SU-DHL-6 (cell line): ENCODE data around the gene PANK2.
"Not testable (repeated sequence)": the region's sequence is repeated elsewhere in the genome, so short reads cannot be mapped to it uniquely, and the experiment has no call there.

Experiments used
- H2AFZ ChIP-seq: fragments of 200-600 bp; sonication (generic); 2 replicates; pipeline ENCODE4 v1.6.1; 2014; ENCODE audit warnings: low read depth, mild to moderate bottlenecking, moderate library complexity, mixed read lengths, antibody characterized with exemption, low read length; ENCODE audit not compliant: severe bottlenecking
- H3F3A ChIP-seq: fragments of 200-600 bp; shearing (Covaris generic); 2 replicates; pipeline ENCODE4 v1.6.0; 2016; ENCODE audit warnings: antibody characterized with exemption, mild to moderate bottlenecking; ENCODE audit not compliant: insufficient read depth
- H3K27ac ChIP-seq: fragments of 200-600 bp; sonication (generic); 2 replicates; pipeline ENCODE4 v1.5.1; 2016; ENCODE audit warnings: low read depth, mild to moderate bottlenecking, low read length, moderate library complexity, mixed read lengths
- H3K27me3 ChIP-seq: fragments of 200-600 bp; sonication (generic), shearing (Covaris generic); 2 replicates; pipeline ENCODE4 v1.6.0; 2014; ENCODE audit warnings: mild to moderate bottlenecking, low read length
- H3K36me3 ChIP-seq: fragments of 200-600 bp; sonication (generic); 2 replicates; pipeline ENCODE4 v1.6.1; 2014; ENCODE audit warnings: mild to moderate bottlenecking, low read length, mixed read lengths
- H3K4me2 ChIP-seq: fragments of 300-600, 200-600 bp; shearing (Covaris generic), sonication (generic); 2 replicates; pipeline ENCODE4 v1.6.0; 2014; ENCODE audit warnings: low read length, low read depth, mild to moderate bottlenecking; ENCODE audit not compliant: poor library complexity, severe bottlenecking
- H3K4me3 ChIP-seq: fragments of 200-600 bp; sonication (generic); 2 replicates; pipeline ENCODE4 v1.5.1; 2014; ENCODE audit warnings: antibody characterized with exemption, low read length, mild to moderate bottlenecking, mixed read lengths; ENCODE audit not compliant: insufficient read depth, poor library complexity, severe bottlenecking
- H3K79me2 ChIP-seq: fragments of 200-600 bp; sonication (generic); 2 replicates; pipeline ENCODE4 v1.6.1; 2014; ENCODE audit warnings: mild to moderate bottlenecking, low read length, moderate library complexity; ENCODE audit not compliant: insufficient read depth
- H3K9ac ChIP-seq: fragments of 200-600 bp; sonication (generic); 2 replicates; pipeline ENCODE4 v1.7.0; 2014; ENCODE audit warnings: mild to moderate bottlenecking, low read length
- H3K9me2 ChIP-seq: fragments of 200-600 bp; sonication (generic); replicated peaks from 2 replicates; pipeline ENCODE4 v1.6.1; 2014; ENCODE audit warnings: low read length; ENCODE audit not compliant: insufficient read depth
- H3K9me3 ChIP-seq: fragments of 200-600 bp; sonication (generic); 2 replicates; pipeline ENCODE4 v1.6.1; 2014; ENCODE audit warnings: low read length, mixed read lengths; ENCODE audit not compliant: insufficient read depth
- H4K20me1 ChIP-seq: fragments of 200-600 bp; sonication (generic); 2 replicates; pipeline ENCODE4 v1.6.1; 2014; ENCODE audit warnings: low read depth, mild to moderate bottlenecking, antibody characterized with exemption, low read length, moderate library complexity, mixed read lengths
- EZH2phosphoT487 ChIP-seq: fragments of 200-600 bp; sonication (generic), shearing (Covaris generic); conservative IDR thresholded peaks from 2 replicates; pipeline ENCODE4 v1.6.1; 2018; ENCODE audit warnings: mild to moderate bottlenecking, antibody characterized with exemption, low read length, moderate library complexity, mixed read lengths
- TF ChIP-seq, protein P1 (sequence below): fragments of 200-600 bp; sonication (generic); IDR thresholded peaks from one replicate; pipeline ENCODE4 v1.5.1; 2017; ENCODE audit warnings: antibody characterized with exemption, mild to moderate bottlenecking, low read length, moderate library complexity; ENCODE audit not compliant: insufficient read depth, poor library complexity, severe bottlenecking

Gene PANK2

DNA sequence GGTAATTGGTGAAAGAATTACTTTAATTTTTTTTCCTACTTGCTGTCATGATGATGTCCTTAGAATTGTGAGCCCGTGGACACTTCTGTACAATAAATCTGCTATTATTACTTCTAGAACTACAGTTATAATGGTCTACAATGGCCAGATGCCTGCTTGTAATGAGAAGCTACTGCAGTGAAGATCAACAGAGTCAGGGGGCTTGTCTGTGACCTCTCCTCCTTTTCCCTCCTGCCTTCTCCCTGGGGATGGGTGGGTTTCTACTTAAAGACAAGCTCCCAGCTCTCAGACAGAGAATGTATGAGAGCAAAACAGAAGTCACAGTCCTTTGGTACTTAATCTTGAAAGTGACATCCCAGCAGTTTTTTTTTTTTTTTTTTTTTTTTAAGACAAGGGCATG is 13.2 kb upstream of the PANK2 start:
- peaks cover 4% of the 10 kb centered on the region; the same call in 1 of the 2 replicates for H3K36me3 ChIP-seq
- no peak for TF ChIP-seq EZH2phosphoT487
- TF ChIP-seq, protein P1, sequence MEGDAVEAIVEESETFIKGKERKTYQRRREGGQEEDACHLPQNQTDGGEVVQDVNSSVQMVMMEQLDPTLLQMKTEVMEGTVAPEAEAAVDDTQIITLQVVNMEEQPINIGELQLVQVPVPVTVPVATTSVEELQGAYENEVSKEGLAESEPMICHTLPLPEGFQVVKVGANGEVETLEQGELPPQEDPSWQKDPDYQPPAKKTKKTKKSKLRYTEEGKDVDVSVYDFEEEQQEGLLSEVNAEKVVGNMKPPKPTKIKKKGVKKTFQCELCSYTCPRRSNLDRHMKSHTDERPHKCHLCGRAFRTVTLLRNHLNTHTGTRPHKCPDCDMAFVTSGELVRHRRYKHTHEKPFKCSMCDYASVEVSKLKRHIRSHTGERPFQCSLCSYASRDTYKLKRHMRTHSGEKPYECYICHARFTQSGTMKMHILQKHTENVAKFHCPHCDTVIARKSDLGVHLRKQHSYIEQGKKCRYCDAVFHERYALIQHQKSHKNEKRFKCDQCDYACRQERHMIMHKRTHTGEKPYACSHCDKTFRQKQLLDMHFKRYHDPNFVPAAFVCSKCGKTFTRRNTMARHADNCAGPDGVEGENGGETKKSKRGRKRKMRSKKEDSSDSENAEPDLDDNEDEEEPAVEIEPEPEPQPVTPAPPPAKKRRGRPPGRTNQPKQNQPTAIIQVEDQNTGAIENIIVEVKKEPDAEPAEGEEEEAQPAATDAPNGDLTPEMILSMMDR = no peak
- H3K79me2 ChIP-seq = 0 out of 2 replicates have a peak, but pooled peaks cover 4% of the 10 kb centered on the region
- H3K9me3 ChIP-seq = no peaks in the 10 kb centered on the region
- no peaks in the 10 kb centered on the region for H4K20me1 ChIP-seq
- no peak overlapping the region for H2AFZ ChIP-seq
- H3F3A ChIP-seq = peaks cover 4% of the 10 kb centered on the region; the same call in 1 of the 2 replicates
- H3K9me2 ChIP-seq = no peaks in the 10 kb centered on the region
- H3K4me3 ChIP-seq = no peak overlapping the region
- no peak overlapping the region for H3K4me2 ChIP-seq
- H3K27ac ChIP-seq = no peak overlapping the region
- no peak overlapping the region for H3K9ac ChIP-seq
- no peaks in the 10 kb centered on the region for H3K27me3 ChIP-seq

DNA sequence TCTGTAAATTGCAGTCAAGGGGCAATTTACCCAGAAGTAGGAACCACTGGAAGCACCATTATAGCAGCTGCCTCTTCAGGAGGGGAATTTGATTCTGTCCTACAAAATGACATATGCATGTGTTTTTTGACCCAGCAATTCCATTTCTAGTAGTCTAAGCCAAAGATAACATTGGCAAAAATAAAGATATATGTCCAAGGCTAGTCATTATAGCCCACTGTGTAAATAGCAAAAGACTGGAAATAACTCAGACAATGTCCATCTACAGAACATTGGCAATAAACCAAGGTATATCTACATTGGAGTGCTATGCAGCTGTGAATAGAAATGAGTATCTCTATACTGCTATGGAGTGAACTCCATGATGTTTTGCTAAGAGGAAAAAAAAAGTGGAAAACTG is 12.5 kb upstream of the PANK2 start:
- no peak overlapping the region for H3K9ac ChIP-seq
- no peaks in the 10 kb centered on the region for H3K9me3 ChIP-seq
- H3K79me2 ChIP-seq = peaks cover 7% of the 10 kb centered on the region; the same call in 1 of the 2 replicates
- H3K27ac ChIP-seq = no peak overlapping the region
- H3K4me2 ChIP-seq = no peak overlapping the region
- no peaks in the 10 kb centered on the region for H4K20me1 ChIP-seq
- peaks cover 4% of the 10 kb centered on the region; the same call in 1 of the 2 replicates for H3F3A ChIP-seq
- H3K27me3 ChIP-seq = no peaks in the 10 kb centered on the region
- no peak overlapping the region for H2AFZ ChIP-seq
- no peak overlapping the region for H3K4me3 ChIP-seq
- TF ChIP-seq, protein P1 = no peak
- no peak for TF ChIP-seq EZH2phosphoT487
- peaks cover 4% of the 10 kb centered on the region; the same call in 1 of the 2 replicates for H3K36me3 ChIP-seq
- H3K9me2 ChIP-seq = no peaks in the 10 kb centered on the region

DNA sequence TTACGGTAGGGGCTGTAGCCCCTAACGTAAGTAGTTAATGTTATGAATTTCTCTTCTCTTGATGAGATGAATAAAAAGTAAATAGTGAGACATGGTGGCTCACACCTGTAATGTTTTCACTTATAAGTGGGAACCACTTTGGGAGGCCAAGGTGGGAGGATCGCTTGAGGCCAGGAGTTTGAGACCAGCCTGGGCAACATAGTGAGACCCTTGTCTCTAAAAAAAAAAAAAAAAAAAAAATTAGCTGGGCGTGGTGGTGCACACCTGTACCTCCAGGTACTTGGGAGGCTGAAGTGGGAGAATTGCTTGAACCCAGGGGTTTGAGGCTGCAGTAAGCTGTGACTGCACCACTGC is 10.3 kb upstream of the PANK2 start:
- H3K79me2 ChIP-seq, H3K36me3 ChIP-seq, H3K4me3 ChIP-seq, H3K4me2 ChIP-seq, H3K9ac ChIP-seq, H3K9me2 ChIP-seq, H3K9me3 ChIP-seq, H4K20me1 ChIP-seq, H2AFZ ChIP-seq, H3F3A ChIP-seq, H3K27ac ChIP-seq, H3K27me3 ChIP-seq: not testable (repeated sequence)

DNA sequence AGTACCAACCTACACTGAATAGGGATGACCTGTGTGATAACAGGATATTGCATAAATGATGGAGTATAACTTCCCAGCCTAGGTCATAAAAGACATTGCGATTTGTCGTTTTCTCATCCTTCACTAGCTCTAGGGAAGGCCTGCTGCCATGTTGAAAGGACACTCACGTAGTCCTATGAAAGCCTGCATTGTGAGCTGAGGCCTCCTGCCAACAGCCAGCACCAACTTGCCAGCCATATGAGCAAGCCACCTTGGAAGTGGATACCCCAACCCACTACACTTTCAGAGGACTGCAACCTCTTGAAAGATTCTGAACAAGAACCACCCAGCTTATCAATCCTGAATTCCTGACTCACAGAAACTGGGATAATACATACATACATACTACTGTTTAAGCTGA is 3.5 kb upstream of the PANK2 start:
- Histone ChIP-seq H2AFZ (no peak overlapping the region), H3K9ac (no peak overlapping the region), H3K79me2 (peaks cover 36% of the 10 kb centered on the region), H3K36me3 (no peaks in the 10 kb centered on the region), H3K9me3 (no peaks in the 10 kb centered on the region), H3K27me3 (no peaks in the 10 kb centered on the region), H3F3A (0 out of 2 replicates have a peak, but pooled peaks cover 8% of the 10 kb centered on the region), H3K4me3 (no peak overlapping the region), H4K20me1 (no peaks in the 10 kb centered on the region; the same call in 1 of the 2 replicates), H3K27ac (no peak overlapping the region), H3K9me2 (no peaks in the 10 kb centered on the region), H3K4me2 (no peak overlapping the region)
- TF ChIP-seq, protein P1 = no peak
- TF ChIP-seq EZH2phosphoT487 = no peak
